Effector memory CD8-positive, alpha-beta T cell (primary cell): Measurements from ENCODE around the gene VRK2.

Experiments
- ATAC-seq: fragments of 150-1000 bp; cut with Tn5 transposase; replicated peaks from 2 replicates; pipeline ENCODE4 v1.10.0; 2021; ENCODE audit warnings: mild to moderate bottlenecking, moderate library complexity
- DNase-seq, 3 experiments: peaks; one replicate each; pipeline ENCODE4 v3.0.0; 2021
- H3K27ac Mint-ChIP-seq, 2 donors: one replicate each; pipeline ENCODE4 v1.8.0; 2022; ENCODE audit warnings: mild to moderate bottlenecking in 2 of 2, mixed read lengths in 2 of 2, moderate library complexity in 2 of 2
- H3K27me3 Mint-ChIP-seq, 2 donors: one replicate each; pipeline ENCODE4 v1.8.0; 2022; ENCODE audit warnings: mixed read lengths in 2 of 2
- H3K36me3 Mint-ChIP-seq: one replicate; pipeline ENCODE4 v1.8.0; 2022; ENCODE audit warnings: mild to moderate bottlenecking, moderate library complexity, mixed read lengths; ENCODE audit not compliant: insufficient read depth
- H3K4me1 Mint-ChIP-seq, 2 donors: one replicate each; pipeline ENCODE4 v1.8.0; 2022; ENCODE audit warnings: low read depth in 2 of 2, mixed read lengths in 2 of 2
- H3K4me3 Mint-ChIP-seq, 2 donors: one replicate each; pipeline ENCODE4 v1.8.0; 2022; ENCODE audit warnings: mild to moderate bottlenecking in 2 of 2, mixed read lengths in 2 of 2, moderate library complexity in 2 of 2
- H3K9me3 Mint-ChIP-seq, 2 donors: one replicate each; pipeline ENCODE4 v1.8.0; 2022; ENCODE audit warnings: mixed read lengths in 2 of 2

VRK2 gene

DNA sequence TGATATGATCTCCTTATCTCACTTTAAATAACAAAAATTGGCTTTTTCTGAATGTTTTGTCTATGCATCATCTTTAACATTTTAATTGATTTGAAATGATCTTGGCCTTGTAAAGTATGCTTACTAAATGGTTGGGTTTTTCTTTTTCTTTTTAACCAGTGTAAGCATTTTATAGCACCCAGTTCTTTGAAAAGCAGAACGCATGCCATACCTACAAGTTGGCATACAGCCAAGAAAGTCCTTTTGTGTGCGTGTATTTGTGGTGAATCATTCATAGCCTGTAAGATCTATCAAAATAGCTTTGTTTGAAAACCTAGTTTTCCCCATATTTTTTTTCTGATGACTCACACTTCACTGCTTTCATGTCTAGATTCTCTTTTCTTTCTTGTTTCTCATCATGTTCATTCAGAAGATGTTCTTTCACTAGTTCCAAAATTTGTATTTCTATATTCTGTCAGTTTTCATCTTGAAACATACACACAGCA lies 4.1 kb upstream of the VRK2 start:
- Mint-ChIP-seq H3K27ac (no peak overlapping the region), H3K9me3 (peaks cover 0 to 3% of the 10 kb centered on the region in 2 donors), H3K4me3 (no peak overlapping the region), H3K4me1 (peaks cover 15 to 16% of the 10 kb centered on the region in 2 donors), H3K36me3 (peaks cover 9% of the 10 kb centered on the region), H3K27me3 (no peaks in the 10 kb centered on the region)
- DNase-seq = no peak
- no peak for ATAC-seq

DNA sequence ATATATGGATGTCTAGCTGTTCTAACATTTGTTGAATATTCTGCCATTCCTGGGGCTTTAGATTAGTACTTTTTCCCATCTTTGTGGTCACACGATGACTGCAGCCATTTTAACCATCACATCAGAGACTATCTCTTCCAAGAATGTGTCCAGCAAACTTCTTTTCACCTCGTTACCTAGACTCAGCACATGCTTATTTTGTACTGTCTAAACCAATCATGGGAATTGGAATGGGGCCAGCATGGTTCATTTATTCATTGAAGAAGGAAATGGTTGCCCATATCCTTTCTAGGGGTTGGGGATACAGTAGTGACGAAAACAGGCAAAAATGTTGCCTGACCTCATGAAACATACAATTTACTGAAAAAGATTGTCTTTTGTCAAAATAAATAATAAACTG lies 2.5 kb upstream of the VRK2 start:
- H3K36me3 Mint-ChIP-seq = peaks cover 9% of the 10 kb centered on the region
- H3K4me3 Mint-ChIP-seq = no peak overlapping the region
- H3K27me3 Mint-ChIP-seq = no peaks in the 10 kb centered on the region
- no peak for ATAC-seq
- H3K27ac Mint-ChIP-seq = no peak overlapping the region
- no peaks in the 10 kb centered on the region for H3K9me3 Mint-ChIP-seq
- no peak for DNase-seq
- peaks cover 21 to 31% of the 10 kb centered on the region in 2 donors for H3K4me1 Mint-ChIP-seq

DNA sequence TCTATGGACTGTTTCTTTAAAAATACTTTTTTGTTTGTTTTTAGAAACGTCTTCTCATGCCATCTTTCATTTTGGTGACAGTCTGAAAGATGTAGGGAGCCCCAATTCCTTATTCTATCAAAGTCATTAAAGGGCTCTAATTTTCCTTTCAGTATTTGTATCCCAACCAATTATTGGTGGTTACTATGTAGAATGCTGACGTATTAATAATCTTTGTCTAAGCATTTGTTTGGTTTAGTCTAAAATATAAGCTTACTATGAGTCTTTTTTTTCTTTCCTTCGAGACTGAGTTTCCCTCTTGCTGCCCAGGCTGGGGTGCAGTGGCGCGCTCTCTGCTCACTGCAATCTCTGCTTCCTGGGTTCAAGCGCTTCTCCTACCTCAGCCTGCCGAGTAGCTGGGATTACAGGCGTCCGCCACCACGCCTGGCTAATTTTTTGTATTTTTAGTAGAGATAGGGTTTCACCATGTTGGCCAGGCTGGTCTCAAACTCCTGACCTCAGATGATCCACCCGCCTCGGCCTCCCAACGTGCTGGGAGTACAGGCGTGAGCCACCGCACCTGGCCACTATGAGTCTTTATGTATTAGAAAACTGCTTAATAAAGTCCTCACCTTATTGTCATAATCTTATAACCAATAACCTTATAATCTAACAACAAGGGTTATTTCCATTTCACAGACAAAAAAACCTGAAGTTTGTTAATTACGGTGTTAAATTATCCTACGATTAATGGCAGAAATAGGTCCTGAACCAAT lies 849 bp upstream of the VRK2 start:
- no peaks in the 10 kb centered on the region for H3K27me3 Mint-ChIP-seq
- H3K9me3 Mint-ChIP-seq = no peaks in the 10 kb centered on the region
- no peak for DNase-seq
- peak overlapping the region; percentile 94 to 97 for H3K27ac Mint-ChIP-seq
- H3K4me1 Mint-ChIP-seq = peaks cover 21 to 34% of the 10 kb centered on the region in 2 donors
- peaks cover 9% of the 10 kb centered on the region for H3K36me3 Mint-ChIP-seq
- peak overlapping the region; percentile 85 to 86 for H3K4me3 Mint-ChIP-seq
- ATAC-seq = no peak

- H3K27ac Mint-ChIP-seq = peak overlapping the region; percentile 94 to 97
- no peaks in the 10 kb centered on the region for H3K9me3 Mint-ChIP-seq
- ATAC-seq = no peak
- no peaks in the 10 kb centered on the region for H3K27me3 Mint-ChIP-seq
- H3K36me3 Mint-ChIP-seq = peaks cover 9% of the 10 kb centered on the region
- DNase-seq = no peak
- H3K4me1 Mint-ChIP-seq = peaks cover 21 to 34% of the 10 kb centered on the region in 2 donors
- H3K4me3 Mint-ChIP-seq = peak overlapping the region; percentile 85 to 86
Observed at GRCh38 chr2:58046335-58046584, 346 bp upstream of the VRK2 start.

DNA sequence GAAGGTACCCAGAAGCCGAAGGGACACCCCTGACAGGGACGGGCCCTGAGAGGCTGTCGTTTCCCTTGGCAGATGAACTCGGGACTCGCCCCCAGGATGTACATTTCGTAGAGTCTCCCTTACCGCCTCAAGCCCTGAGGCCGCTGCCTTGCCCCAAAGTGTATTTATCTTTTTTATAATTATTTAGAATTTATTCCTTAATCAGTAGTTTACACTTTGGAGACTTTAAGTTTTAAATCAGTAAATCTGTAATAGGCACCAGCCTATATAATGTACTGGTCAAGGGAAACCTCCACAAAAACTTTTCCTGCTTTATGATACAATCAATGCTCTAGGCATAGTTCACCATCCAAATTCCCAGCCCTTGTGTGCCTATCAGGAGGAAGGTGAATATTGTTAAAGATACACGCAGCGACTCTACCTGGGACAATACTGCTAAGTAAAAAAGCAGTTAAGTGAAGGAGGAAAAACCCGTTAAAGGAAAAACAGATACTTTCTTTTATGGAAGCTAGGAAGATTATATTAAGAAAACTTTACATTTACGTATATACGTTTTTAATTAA lies 848 bp downstream of the VRK2 start:
- H3K9me3 Mint-ChIP-seq = no peaks in the 10 kb centered on the region
- H3K4me3 Mint-ChIP-seq = peak overlapping the region; percentile 85 to 86
- H3K27ac Mint-ChIP-seq = peak overlapping the region; percentile 94 to 97
- no peak for DNase-seq
- H3K27me3 Mint-ChIP-seq = no peaks in the 10 kb centered on the region
- H3K36me3 Mint-ChIP-seq = peaks cover 11% of the 10 kb centered on the region
- ATAC-seq = peak; percentile 37
- peaks cover 20 to 33% of the 10 kb centered on the region in 2 donors for H3K4me1 Mint-ChIP-seq

- Mint-ChIP-seq H3K4me1 (peaks cover 20 to 33% of the 10 kb centered on the region in 2 donors), H3K36me3 (peaks cover 12% of the 10 kb centered on the region), H3K9me3 (no peaks in the 10 kb centered on the region), H3K27ac (peak overlapping the region; percentile 94 to 97), H3K27me3 (no peaks in the 10 kb centered on the region), H3K4me3 (peak overlapping the region; percentile 85 to 86)
- DNase-seq = no peak
- ATAC-seq = no peak
Observed at GRCh38 chr2:58047961-58048360, 1.4 kb downstream of the VRK2 start.

DNA sequence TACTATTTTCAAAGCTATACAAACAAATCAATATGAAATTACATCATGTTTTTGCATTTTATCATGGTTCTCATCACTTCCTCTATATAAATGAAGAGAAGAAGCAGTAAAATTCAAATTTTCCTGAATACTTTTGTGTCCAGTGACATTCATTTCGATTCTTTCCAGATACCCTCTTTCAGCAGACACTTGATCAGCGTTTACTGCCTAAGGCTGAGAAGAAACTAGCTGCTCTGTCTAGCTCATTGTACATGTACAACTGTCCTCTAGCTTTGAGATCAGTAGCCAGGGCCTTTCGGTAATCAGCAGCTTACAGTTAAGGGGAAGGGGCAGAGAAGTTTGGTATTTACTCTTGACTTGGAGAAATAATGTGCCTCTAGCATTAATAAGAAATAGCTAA lies 4.8 kb downstream of the VRK2 start:
- Mint-ChIP-seq H3K4me1 (peaks cover 9 to 33% of the 10 kb centered on the region in 2 donors), H3K27me3 (no peaks in the 10 kb centered on the region), H3K36me3 (peaks cover 10% of the 10 kb centered on the region), H3K27ac (no peak overlapping the region), H3K9me3 (no peaks in the 10 kb centered on the region), H3K4me3 (no peak overlapping the region)
- DNase-seq (no peak), ATAC-seq (no peak)

DNA sequence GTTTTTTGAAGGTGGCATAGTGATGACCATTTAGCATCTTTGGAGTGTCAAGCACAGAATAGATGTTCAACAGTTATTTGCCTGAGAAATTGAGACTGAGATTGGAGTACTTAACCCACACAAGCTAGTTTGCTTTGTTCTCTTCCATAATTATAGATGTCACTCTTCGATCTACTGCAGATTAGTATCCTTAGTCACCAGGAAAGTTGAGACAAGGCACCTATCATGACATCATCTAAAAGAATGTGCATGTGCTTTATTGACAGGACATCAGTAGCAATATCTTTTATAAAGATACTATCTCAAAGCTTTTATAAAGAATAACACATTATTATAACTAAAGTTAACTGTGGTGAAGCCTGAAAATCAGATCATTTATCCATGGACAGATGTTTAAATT lies 6.4 kb downstream of the VRK2 start:
- Mint-ChIP-seq H3K4me3 (no peak overlapping the region), H3K9me3 (no peaks in the 10 kb centered on the region), H3K4me1 (peaks cover 11 to 32% of the 10 kb centered on the region in 2 donors), H3K36me3 (peaks cover 7% of the 10 kb centered on the region), H3K27ac (no peak overlapping the region), H3K27me3 (no peaks in the 10 kb centered on the region)
- no peak for ATAC-seq
- DNase-seq = no peak

DNA sequence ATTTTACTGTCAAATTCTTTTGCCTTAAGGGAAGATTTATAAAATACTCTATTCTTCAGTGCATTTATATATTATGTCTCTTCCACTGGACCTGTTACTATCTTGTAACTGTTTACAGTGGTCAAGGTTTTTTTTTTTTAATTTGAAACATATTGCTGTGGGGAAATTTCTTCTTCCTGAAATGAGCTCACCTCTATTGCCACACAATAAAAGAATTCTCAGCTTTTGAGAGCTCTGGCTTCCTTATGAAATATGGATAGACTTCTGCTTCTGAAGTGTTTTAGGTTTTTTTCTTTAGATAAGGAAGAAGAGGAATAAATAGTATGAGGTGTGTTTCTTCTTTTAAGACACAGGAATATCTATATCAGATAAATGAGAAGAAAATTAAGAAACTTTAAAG lies 7.7 kb downstream of the VRK2 start:
- no peak for ATAC-seq
- H3K27ac Mint-ChIP-seq = no peak overlapping the region

GRCh38 chr2:58055033-58055786 lies 8.6 kb downstream of the VRK2 start:
- H3K9me3 Mint-ChIP-seq = no peaks in the 10 kb centered on the region
- ATAC-seq = no peak
- H3K27me3 Mint-ChIP-seq = no peaks in the 10 kb centered on the region
- H3K36me3 Mint-ChIP-seq = peaks cover 7% of the 10 kb centered on the region
- H3K27ac Mint-ChIP-seq = no peak overlapping the region
- DNase-seq = no peak
- H3K4me3 Mint-ChIP-seq = no peak overlapping the region
- peaks cover 5 to 23% of the 10 kb centered on the region in 2 donors for H3K4me1 Mint-ChIP-seq

More for the DNA sequence above, 7.7 kb downstream of the VRK2 start:
- no peak for DNase-seq
- H3K27me3 Mint-ChIP-seq = no peaks in the 10 kb centered on the region
- H3K9me3 Mint-ChIP-seq = no peaks in the 10 kb centered on the region
- peaks cover 7% of the 10 kb centered on the region for H3K36me3 Mint-ChIP-seq
- peaks cover 5 to 21% of the 10 kb centered on the region in 2 donors for H3K4me1 Mint-ChIP-seq
- no peak overlapping the region for H3K4me3 Mint-ChIP-seq

- Mint-ChIP-seq H3K27me3 (no peaks in the 10 kb centered on the region), H3K4me3 (no peak overlapping the region), H3K27ac (no peak overlapping the region), H3K9me3 (no peaks in the 10 kb centered on the region), H3K36me3 (peaks cover 7% of the 10 kb centered on the region), H3K4me1 (peaks cover 5 to 31% of the 10 kb centered on the region in 2 donors)
- DNase-seq (no peak), ATAC-seq (no peak)
Observed at GRCh38 chr2:58056192-58056916, 9.7 kb downstream of the VRK2 start.

DNA sequence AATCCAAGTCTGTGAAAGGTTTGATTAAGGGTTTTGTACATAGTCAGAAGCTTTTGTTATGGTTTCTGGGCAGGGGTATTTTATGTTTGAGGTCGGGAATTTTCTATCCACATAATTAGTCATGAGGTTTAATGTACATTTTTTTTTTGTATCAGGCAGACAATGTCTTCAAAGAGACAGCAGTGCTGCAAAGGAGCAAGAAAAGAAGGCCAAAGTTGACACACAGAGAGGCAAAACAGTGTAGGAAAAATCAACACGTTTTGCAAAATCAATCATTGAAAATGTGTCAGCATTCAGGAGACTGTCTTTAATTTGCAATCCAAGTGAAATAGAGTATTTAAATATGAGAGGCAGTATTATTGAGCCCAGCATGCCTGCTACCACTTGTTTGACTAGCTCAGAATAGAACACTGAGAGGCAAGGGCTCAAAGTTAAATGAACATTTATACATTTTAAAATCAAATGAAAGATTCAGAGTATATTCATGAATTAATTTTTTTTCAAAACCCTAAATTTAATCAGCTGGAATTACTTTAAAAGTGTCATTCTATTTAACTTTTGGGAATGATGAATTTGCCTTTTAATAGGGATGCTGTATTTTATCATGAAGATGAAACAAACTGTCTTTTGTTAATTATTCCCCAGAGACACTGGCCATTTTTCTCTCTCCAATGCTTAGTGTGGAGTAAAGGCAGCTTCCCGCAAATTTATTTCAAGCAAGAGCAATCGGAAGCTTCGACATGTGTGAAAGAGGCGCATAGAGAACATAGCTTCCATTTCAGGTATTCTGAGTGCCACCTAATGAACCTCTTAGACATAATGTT lies 11.3 kb downstream of the VRK2 start:
- DNase-seq (no peak), ATAC-seq (no peak)
- Mint-ChIP-seq H3K9me3 (no peaks in the 10 kb centered on the region), H3K27ac (peak overlapping the region; percentile 19 to 38), H3K4me1 (peaks cover 11 to 29% of the 10 kb centered on the region in 2 donors), H3K27me3 (no peaks in the 10 kb centered on the region), H3K36me3 (peaks cover 3% of the 10 kb centered on the region), H3K4me3 (no peak overlapping the region)

DNA sequence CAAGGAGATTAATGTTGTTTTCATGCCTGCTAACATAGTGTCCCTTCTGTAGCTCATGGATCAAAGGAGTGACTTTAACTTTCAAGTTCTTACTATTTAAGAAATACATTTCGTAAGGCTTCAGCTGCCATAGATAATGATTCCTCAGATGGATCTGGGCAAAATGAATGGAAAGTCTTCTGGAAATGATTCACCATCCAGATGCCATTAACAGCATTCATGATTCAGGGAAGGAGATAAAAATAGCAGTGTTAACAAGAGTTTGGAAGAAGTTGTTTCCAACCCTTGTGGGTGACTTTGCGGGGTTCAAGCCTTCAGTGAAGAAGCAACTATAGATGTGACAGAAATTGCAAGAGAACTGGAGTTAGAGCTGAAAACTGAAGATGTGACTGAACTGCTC lies 17.0 kb downstream of the VRK2 start:
- H3K9me3 Mint-ChIP-seq = peaks cover 0 to 1% of the 10 kb centered on the region in 2 donors
- no peaks in the 10 kb centered on the region for H3K27me3 Mint-ChIP-seq
- H3K4me3 Mint-ChIP-seq = peak overlapping the region in 1 of 2 donors; percentile 2
- no peak for ATAC-seq
- H3K27ac Mint-ChIP-seq = peak overlapping the region; percentile 18 to 53
- no peak for DNase-seq
- no peaks in the 10 kb centered on the region for H3K36me3 Mint-ChIP-seq
- peaks cover 22 to 41% of the 10 kb centered on the region in 2 donors for H3K4me1 Mint-ChIP-seq
